Mucosa of descending colon (tissue), 3 donors: ENCODE measurements around the gene FBXL7. TPM values are rescaled to one million over a fixed set of nuclear protein-coding genes. Genes with fewer than 3 reads are reported as not detected.

Experiments
- ATAC-seq: fragments of 200-7000 bp; cut with Tn5 transposase; one replicate; pipeline ENCODE4 v1.9.1; 2020; ENCODE audit warnings: mild to moderate bottlenecking, moderate library complexity
- DNase-seq, 3 donors: peaks; one replicate each; pipeline ENCODE4 v3.0.0-alpha.2; 2020
- H3K36me3 ChIP-seq: fragments of 200-600 bp; one replicate; pipeline ENCODE4 v1.8.0; 2021; ENCODE audit warnings: low read depth, mild to moderate bottlenecking
- H3K4me1 ChIP-seq: fragments of 200-600 bp; one replicate; pipeline ENCODE4 v1.8.0; 2021; ENCODE audit warnings: low read depth, mild to moderate bottlenecking
- H3K4me3 ChIP-seq: fragments of 200-600 bp; one replicate; pipeline ENCODE4 v1.8.0; 2021; ENCODE audit warnings: mild to moderate bottlenecking
- H3K9me3 ChIP-seq: fragments of 200-600 bp; one replicate; pipeline ENCODE4 v1.8.0; 2021; ENCODE audit warnings: mild to moderate bottlenecking
- intact Hi-C, 2 donors: fragments of 100-400 bp; cut with DNase I in 1 of 2; cut with micrococcal nuclease in 1 of 2; formaldehyde crosslinking; loops; one replicate each; pipeline versions ENCODE4 v1.11.0 to v1.11.1; 2022; cut with DNase I, micrococcal nuclease
- total RNA-seq, 3 donors: library from RNA; stranded (reverse); fragmentation: NEBNext Ultra II Directional in 2 of 3; extraction: Animal tissue kit (Norgen Biotek cat#: 25700) in 2 of 3; gene quantifications; one replicate each; pipeline versions ENCODE4 v1.2.1 to v1.2.4, GENCODE V29; 2021 to 2023
- TF ChIP-seq, protein P1 (sequence below): fragments of 200-600 bp; IDR thresholded peaks from one replicate; pipeline ENCODE4 v1.8.0; 2022; ENCODE audit warnings: antibody characterized with exemption, mild to moderate bottlenecking
- donor health status: DM: no; HTN: no; CAD: no; lungs with moderate emphysema.
- donor health status: DM: no; HTN: no; CAD: no.
- donor health status: DM: no; HTN: yes; CAD: no.

The FBXL7 gene
- total RNA-seq, 3 donors from 2014 or later, result 1.6 to 21.4 (median 3.4) TPM

DNA sequence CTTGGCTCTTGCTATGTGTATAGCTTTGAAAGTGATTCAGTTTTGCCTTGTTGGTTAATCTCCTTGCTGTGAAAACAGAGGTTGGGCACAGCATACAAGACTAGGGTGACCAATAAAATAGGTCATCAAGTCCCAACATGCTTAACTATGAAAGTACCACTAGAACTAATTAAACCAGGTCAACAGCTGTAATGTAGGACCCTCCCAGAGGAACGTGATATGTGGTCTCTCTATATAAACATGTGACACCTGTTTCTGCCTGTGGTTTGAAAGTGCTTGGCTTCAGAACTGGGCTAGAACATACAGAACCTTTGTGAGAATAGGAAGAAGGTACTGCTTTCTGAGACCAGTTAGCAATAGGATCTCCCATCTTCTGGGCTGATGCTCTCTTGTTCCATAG is 297.1 kb downstream of the FBXL7 start:
- DNase-seq (no peak), ATAC-seq (no peak)
- H3K9me3 ChIP-seq, result no peaks in the 10 kb centered on the region
- H3K36me3 ChIP-seq, result no peaks in the 10 kb centered on the region
- TF ChIP-seq, protein P1, sequence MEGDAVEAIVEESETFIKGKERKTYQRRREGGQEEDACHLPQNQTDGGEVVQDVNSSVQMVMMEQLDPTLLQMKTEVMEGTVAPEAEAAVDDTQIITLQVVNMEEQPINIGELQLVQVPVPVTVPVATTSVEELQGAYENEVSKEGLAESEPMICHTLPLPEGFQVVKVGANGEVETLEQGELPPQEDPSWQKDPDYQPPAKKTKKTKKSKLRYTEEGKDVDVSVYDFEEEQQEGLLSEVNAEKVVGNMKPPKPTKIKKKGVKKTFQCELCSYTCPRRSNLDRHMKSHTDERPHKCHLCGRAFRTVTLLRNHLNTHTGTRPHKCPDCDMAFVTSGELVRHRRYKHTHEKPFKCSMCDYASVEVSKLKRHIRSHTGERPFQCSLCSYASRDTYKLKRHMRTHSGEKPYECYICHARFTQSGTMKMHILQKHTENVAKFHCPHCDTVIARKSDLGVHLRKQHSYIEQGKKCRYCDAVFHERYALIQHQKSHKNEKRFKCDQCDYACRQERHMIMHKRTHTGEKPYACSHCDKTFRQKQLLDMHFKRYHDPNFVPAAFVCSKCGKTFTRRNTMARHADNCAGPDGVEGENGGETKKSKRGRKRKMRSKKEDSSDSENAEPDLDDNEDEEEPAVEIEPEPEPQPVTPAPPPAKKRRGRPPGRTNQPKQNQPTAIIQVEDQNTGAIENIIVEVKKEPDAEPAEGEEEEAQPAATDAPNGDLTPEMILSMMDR, result no peak
- no peaks in the 10 kb centered on the region for H3K4me1 ChIP-seq
- no peak overlapping the region for H3K4me3 ChIP-seq
- intact Hi-C loops, result no loop called here

DNA sequence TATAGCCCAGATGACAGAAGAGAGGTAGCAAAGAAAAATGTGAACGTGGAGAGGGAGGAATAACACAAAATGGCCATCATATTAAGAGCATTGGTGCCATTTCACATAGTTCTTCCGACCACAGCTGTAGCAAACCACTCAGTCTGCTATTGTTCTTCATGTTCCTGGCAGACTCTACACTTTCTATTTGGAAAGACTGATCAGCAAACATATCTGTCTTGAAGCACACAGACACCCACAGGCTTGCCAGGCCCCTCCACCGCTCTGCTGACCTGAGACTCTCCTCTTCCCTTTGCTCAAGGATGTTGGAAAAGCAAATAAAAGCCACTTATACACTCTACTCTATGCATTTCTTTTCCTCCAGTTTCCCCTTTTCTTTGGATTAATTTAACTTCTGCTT is 298.0 kb downstream of the FBXL7 start:
- Histone ChIP-seq H3K4me3 (no peak overlapping the region), H3K4me1 (no peaks in the 10 kb centered on the region), H3K36me3 (no peaks in the 10 kb centered on the region), H3K9me3 (no peaks in the 10 kb centered on the region)
- intact Hi-C loops, result no loop called here
- TF ChIP-seq, protein P1, result no peak
- no peak for DNase-seq
- no peak for ATAC-seq

DNA sequence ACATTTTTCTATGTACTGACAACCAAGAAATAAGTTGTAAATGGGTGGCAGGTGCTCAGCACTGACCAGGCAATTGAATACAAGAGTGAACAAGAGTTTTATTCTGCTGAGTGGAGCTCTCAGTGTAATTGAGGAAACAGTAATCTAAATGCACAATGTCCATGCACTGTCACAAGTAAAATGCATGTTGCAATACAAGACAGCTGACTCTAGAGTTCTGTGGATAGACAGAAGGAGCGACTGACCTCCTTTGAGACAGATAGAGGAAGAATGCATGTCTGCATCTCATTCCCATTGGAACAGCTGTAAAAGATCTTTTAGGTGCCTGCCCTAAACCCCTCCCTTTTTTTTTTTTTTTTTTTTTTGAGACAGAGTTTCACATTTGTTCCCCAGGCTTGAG is 299.0 kb downstream of the FBXL7 start:
- intact Hi-C loops, result no loop called here
- ATAC-seq (no peak), DNase-seq (no peak)
- TF ChIP-seq, protein P1, result no peak
- H3K4me3 ChIP-seq, result no peak overlapping the region
- H3K9me3 ChIP-seq, result peaks cover under 1% of the 10 kb centered on the region
- H3K4me1 ChIP-seq, result no peaks in the 10 kb centered on the region
- H3K36me3 ChIP-seq, result no peaks in the 10 kb centered on the region

- TF ChIP-seq, protein P1, result no peak
- DNase-seq, result no peak
- H3K36me3 ChIP-seq, result no peaks in the 10 kb centered on the region
- intact Hi-C loops, result no loop called here
- no peak overlapping the region for H3K4me3 ChIP-seq
- ATAC-seq, result no peak
- H3K4me1 ChIP-seq, result no peaks in the 10 kb centered on the region
- H3K9me3 ChIP-seq, result peaks cover 6% of the 10 kb centered on the region
Observed at GRCh38 chr5:15799612-15800011, 299.6 kb downstream of the FBXL7 start.

DNA sequence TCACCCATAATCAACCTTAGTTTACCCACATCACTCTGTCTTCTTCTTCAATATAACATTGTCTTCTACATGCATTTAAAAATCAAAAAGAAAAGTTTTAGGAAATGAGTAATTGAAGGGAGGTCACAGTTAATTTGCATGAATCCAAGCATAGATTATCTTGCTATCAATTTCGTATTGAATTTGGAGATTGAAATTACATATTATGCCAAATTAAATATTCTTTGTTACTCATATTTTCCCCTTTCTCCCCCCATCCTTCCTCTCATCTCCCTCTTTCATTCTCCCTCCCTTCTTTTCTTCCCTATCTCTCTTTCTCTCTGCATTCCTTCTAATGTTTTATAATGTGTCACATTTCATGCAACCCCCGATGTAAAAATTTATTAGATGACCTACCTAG is 303.3 kb downstream of the FBXL7 start:
- TF ChIP-seq, protein P1, result no peak

DNA sequence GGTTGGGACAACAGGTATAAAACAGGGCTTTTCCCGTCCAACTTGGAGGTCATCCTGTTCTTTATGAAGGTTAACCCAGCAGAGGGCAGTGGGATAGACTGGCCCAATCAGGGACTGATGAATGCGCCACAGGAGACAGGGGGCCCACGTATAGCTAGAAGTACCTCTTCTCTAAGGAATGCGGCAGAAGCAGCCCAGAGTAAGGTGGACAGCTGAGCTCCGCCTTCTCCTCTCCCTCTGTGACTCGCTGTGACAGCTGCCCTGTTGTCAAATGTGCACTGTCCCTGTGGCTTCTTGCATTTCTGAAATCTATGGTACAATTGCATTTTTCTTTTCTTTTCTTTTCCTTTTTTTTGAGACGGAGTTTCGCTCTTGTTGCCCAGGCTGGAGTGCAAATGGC is 306.6 kb downstream of the FBXL7 start:
- H3K9me3 ChIP-seq, result peaks cover 6% of the 10 kb centered on the region
- H3K4me3 ChIP-seq, result no peak overlapping the region
- TF ChIP-seq, protein P1, result no peak
- no peaks in the 10 kb centered on the region for H3K4me1 ChIP-seq
- no peaks in the 10 kb centered on the region for H3K36me3 ChIP-seq
- ATAC-seq (no peak), DNase-seq (no peak)
- intact Hi-C loops, result no loop called here

More for the DNA sequence above, 303.3 kb downstream of the FBXL7 start:
- Histone ChIP-seq H3K4me1 (no peaks in the 10 kb centered on the region), H3K36me3 (no peaks in the 10 kb centered on the region), H3K9me3 (peaks cover 6% of the 10 kb centered on the region), H3K4me3 (no peak overlapping the region)
- DNase-seq (no peak), ATAC-seq (no peak)
- intact Hi-C loops, result no loop called here
